Hepatocyte (in vitro differentiated cells): Measurements from ENCODE around the gene SCN2A. TPM values are rescaled to one million over a fixed set of nuclear protein-coding genes. Genes with fewer than 3 reads are reported as not detected.

Source experiments
- DNase-seq: peaks from one replicate; pipeline ENCODE4 v3.0.0-alpha.2; 2016; ENCODE audit warnings: low spot score
- H2AFZ ChIP-seq: fragments of 200-600 bp; sonication (generic); 2 replicates; pipeline ENCODE4 v1.6.0; 2016; ENCODE audit warnings: antibody characterized with exemption, mild to moderate bottlenecking
- H3K27ac ChIP-seq: fragments of 200-600 bp; sonication (generic); 2 replicates; pipeline ENCODE4 v1.5.1; 2016; ENCODE audit warnings: mild to moderate bottlenecking
- H3K27me3 ChIP-seq: fragments of 200-600 bp; sonication (generic); 2 replicates; pipeline ENCODE4 v1.6.1; 2016
- H3K36me3 ChIP-seq: fragments of 200-600 bp; sonication (generic); replicated peaks from 2 replicates; pipeline ENCODE4 v1.5.1; 2016; ENCODE audit warnings: low read depth; ENCODE audit not compliant: insufficient read depth
- H3K4me1 ChIP-seq: fragments of 200-600 bp; sonication (generic); 2 replicates; pipeline ENCODE4 v1.5.1; 2016; ENCODE audit warnings: mild to moderate bottlenecking, moderate library complexity; ENCODE audit not compliant: insufficient read depth
- H3K4me2 ChIP-seq: fragments of 200-600 bp; sonication (generic); 2 replicates; pipeline ENCODE4 v1.6.0; 2016
- H3K4me3 ChIP-seq: fragments of 200-600 bp; sonication (generic); 2 replicates; pipeline ENCODE4 v1.5.1; 2016; ENCODE audit warnings: mild to moderate bottlenecking
- H3K79me2 ChIP-seq: fragments of 200-600 bp; sonication (generic); 2 replicates; pipeline ENCODE4 v1.6.0; 2017; ENCODE audit warnings: mild to moderate bottlenecking
- H3K9me2 ChIP-seq: fragments of 200-600 bp; sonication (generic); replicated peaks from 2 replicates; pipeline ENCODE4 v1.6.0; 2017; ENCODE audit warnings: mild to moderate bottlenecking; ENCODE audit not compliant: insufficient read depth
- H3K9me3 ChIP-seq: fragments of 200-600 bp; sonication (generic); 2 replicates; pipeline ENCODE4 v1.5.1; 2016; ENCODE audit warnings: low read depth, mild to moderate bottlenecking
- H4K20me1 ChIP-seq: fragments of 200-600 bp; sonication (generic); 2 replicates; pipeline ENCODE4 v1.6.0; 2016; ENCODE audit warnings: mild to moderate bottlenecking; ENCODE audit not compliant: insufficient read depth, poor library complexity, severe bottlenecking
- EZH2 ChIP-seq: fragments of 200-600 bp; sonication (generic); IDR thresholded peaks from 2 replicates; pipeline ENCODE4 v1.6.1; 2016; ENCODE audit warnings: antibody characterized with exemption, mild to moderate bottlenecking, borderline replicate concordance
- EZH2phosphoT487 ChIP-seq: fragments of 200-600 bp; sonication (generic); IDR thresholded peaks from one replicate; pipeline ENCODE4 v1.6.1; 2018; ENCODE audit warnings: antibody characterized with exemption, mild to moderate bottlenecking, low read depth, moderate library complexity; ENCODE audit not compliant: unreplicated experiment, severe bottlenecking
- WGBS: methylation state at CpG from one replicate; pipeline ENCODE4 v1.1.6; 2016; ENCODE audit warnings: low lambda C conversion rate; ENCODE audit errors: missing lambda C conversion rate; 5-methylcytosine and 5-hydroxymethylcytosine counted together
- polyA plus RNA-seq: library from polyadenylated mRNA; unstranded; fragments of >200 nt; fragmentation: Nextera tagmentation; extraction: Ambion mirVana; gene quantifications from 2 replicates; pipeline ENCODE4 v1.2.1, GENCODE V29; 2016
- total RNA-seq: library from RNA; depleted of rRNA; stranded (reverse); fragments of >200 nt; gene quantifications from 2 replicates; pipeline ENCODE4 v1.2.3, GENCODE V29; 2014
- TF ChIP-seq, protein P1 (sequence below): fragments of 200-600 bp; sonication (generic); IDR thresholded peaks from 2 replicates; pipeline ENCODE4 v1.5.1; 2016; ENCODE audit warnings: antibody characterized with exemption, mild to moderate bottlenecking; ENCODE audit not compliant: poor library complexity

The SCN2A gene
- total and polyA plus RNA-seq, 2 experiments from 2014 or later, result 0.86 to 2.9 TPM

DNA sequence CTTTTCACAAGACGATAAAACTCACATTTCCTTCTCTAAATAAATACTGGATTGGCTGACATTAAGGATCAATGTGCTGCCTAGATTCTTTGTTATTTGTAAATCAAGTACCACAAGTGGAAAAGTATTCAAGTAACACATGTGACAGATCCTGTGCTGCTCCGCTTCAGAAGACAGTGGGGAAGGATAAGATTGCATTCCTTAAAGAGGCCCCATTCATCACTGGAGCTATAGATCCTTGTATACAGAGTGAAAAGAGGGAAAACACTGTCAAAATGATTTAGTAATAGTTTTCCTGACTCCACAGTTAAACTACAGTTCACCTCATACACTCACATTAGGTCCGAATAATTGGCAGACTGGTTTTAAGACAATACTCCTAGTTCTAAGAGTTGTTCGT, 122.3 kb downstream of the SCN2A start:
- Histone ChIP-seq H3K4me3 (no peak overlapping the region), H4K20me1 (no peaks in the 10 kb centered on the region), H3K79me2 (no peaks in the 10 kb centered on the region), H3K4me2 (no peak overlapping the region), H3K4me1 (no peaks in the 10 kb centered on the region), H3K9me2 (no peaks in the 10 kb centered on the region), H3K9me3 (no peaks in the 10 kb centered on the region), H3K36me3 (no peaks in the 10 kb centered on the region), H3K27me3 (no peaks in the 10 kb centered on the region), H3K27ac (no peak overlapping the region), H2AFZ (no peak overlapping the region)
- DNase-seq, result no peak
- WGBS, result 75% methylated on average over 4 of the region's 4 CpGs
- TF ChIP-seq EZH2phosphoT487 (no peak), EZH2 (no peak)
- TF ChIP-seq, protein P1, sequence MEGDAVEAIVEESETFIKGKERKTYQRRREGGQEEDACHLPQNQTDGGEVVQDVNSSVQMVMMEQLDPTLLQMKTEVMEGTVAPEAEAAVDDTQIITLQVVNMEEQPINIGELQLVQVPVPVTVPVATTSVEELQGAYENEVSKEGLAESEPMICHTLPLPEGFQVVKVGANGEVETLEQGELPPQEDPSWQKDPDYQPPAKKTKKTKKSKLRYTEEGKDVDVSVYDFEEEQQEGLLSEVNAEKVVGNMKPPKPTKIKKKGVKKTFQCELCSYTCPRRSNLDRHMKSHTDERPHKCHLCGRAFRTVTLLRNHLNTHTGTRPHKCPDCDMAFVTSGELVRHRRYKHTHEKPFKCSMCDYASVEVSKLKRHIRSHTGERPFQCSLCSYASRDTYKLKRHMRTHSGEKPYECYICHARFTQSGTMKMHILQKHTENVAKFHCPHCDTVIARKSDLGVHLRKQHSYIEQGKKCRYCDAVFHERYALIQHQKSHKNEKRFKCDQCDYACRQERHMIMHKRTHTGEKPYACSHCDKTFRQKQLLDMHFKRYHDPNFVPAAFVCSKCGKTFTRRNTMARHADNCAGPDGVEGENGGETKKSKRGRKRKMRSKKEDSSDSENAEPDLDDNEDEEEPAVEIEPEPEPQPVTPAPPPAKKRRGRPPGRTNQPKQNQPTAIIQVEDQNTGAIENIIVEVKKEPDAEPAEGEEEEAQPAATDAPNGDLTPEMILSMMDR, result no peak

DNA sequence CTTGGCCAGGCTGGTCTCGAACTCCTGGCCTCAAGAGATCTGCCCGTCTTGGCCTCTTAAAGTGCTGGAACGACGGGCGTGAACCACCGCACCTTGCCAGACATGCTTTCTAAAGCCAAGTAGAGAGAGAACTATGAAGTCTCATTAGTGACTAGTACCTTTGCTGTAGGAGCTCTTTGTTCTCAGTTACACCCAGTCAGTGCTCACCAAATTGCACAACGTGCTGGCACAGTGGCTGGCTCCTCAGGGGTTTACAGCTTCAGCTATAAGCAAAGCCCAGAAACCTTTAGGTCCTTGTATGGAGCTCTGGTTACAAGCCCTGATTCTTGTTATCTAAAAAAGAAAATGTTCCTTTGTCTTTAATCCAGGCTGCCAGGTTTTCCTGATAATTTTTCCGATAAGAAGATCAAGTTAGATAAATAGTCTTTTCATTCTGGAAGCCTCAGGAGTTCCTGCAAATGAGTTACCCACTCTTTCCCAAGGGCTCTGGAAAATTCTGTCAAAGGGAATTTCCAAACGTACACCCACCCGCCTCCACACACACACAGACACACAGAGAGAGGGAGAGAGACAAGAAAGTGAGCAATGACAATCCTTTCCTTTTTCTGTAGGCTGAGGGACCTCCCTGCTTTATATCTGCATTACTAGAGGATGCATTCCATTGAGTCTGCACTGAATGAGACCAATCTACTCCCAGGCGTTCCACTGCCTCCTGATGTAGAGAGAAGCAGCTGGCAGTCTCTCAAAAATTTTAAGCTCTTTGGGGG, 130.1 kb downstream of the SCN2A start:
- Histone ChIP-seq H3K79me2 (no peaks in the 10 kb centered on the region), H3K4me3 (no peak overlapping the region), H3K4me1 (no peaks in the 10 kb centered on the region), H3K27me3 (no peaks in the 10 kb centered on the region), H4K20me1 (no peaks in the 10 kb centered on the region), H2AFZ (no peak overlapping the region), H3K9me2 (no peaks in the 10 kb centered on the region), H3K4me2 (no peak overlapping the region), H3K9me3 (no peaks in the 10 kb centered on the region), H3K36me3 (no peaks in the 10 kb centered on the region), H3K27ac (peak overlapping the region; percentile 49)
- 47% methylated on average over 11 of the region's 11 CpGs for whole genome bisulfite sequencing
- TF ChIP-seq, protein P1, result no peak
- TF ChIP-seq EZH2phosphoT487 (no peak), EZH2 (no peak)
- peak; percentile 32 for DNase-seq

DNA sequence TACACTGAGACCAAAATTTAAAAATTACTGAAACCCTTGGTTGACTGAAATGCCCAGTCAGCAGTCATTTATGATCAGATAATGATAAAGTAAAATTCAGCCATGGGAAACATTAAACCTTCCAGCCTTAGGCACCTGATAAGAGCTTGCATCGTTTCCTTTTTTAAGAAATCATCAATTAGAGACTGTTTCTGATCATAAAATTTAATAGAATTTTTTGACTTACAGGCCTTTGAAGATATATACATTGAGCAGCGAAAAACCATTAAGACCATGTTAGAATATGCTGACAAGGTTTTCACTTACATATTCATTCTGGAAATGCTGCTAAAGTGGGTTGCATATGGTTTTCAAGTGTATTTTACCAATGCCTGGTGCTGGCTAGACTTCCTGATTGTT, 130.7 kb downstream of the SCN2A start:
- H3K27me3 ChIP-seq, result no peaks in the 10 kb centered on the region
- no peaks in the 10 kb centered on the region for H3K4me1 ChIP-seq
- H3K9me2 ChIP-seq, result no peaks in the 10 kb centered on the region
- no peak overlapping the region for H3K27ac ChIP-seq
- H3K4me3 ChIP-seq, result no peak overlapping the region
- no peak overlapping the region for H2AFZ ChIP-seq
- WGBS, result 52% methylated on average over 2 of the region's 2 CpGs
- H3K9me3 ChIP-seq, result no peaks in the 10 kb centered on the region
- no peaks in the 10 kb centered on the region for H3K79me2 ChIP-seq
- no peaks in the 10 kb centered on the region for H3K36me3 ChIP-seq
- no peak overlapping the region for H3K4me2 ChIP-seq
- no peaks in the 10 kb centered on the region for H4K20me1 ChIP-seq
- TF ChIP-seq, protein P1, result no peak
- TF ChIP-seq EZH2 (no peak), EZH2phosphoT487 (no peak)
- no peak for DNase-seq
